Measurements from ENCODE around the gene NUDT3.

Gene NUDT3

DNA sequence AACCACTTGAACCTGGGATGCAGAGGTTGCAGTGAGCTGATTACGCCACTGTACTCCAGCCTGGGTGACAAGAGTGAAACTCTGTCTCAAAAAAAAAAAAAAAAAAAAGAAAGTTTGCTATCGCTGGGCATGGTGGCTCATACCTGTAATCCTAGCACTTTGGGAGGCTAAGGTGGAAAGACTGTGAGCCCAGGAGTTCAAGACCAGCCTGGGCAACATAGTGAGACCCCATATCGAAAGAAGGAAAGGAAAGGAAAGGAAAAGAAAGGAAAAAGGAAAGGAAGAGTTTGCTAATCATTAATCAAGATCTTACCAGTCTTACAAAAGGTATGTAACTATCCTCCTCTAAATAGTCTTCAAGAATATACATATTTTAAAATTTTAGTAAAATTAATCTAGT is 88.3 kb downstream of the NUDT3 start:
- H3K27ac ChIP-seq = no peak overlapping the region
- no peak overlapping the region for H3K4me3 ChIP-seq
- peaks cover 0 to 31% (median 10%) of the 10 kb centered on the region in 11 experiments; a peak in 8 of 22 replicates for H4K20me1 ChIP-seq
- H3K4me2 ChIP-seq = no peak overlapping the region
- peaks cover 5 to 54% (median 27%) of the 10 kb centered on the region in 11 experiments; a peak in 15 of 22 replicates for H3K36me3 ChIP-seq
- no peak overlapping the region for H3K9ac ChIP-seq
- H3K27me3 ChIP-seq = no peaks in the 10 kb centered on the region
- peaks cover 24 to 83% (median 62%) of the 10 kb centered on the region in 10 experiments for H3K4me1 ChIP-seq
- H3K9me3 ChIP-seq (replicated peaks in 1 of 11) = no peaks in the 10 kb centered on the region
- no peak for TF ChIP-seq Cebpa-rat (IDR thresholded peaks at IDR 0.05)

GRCh38 chr6:34302929-34303328 is 89.5 kb downstream of the NUDT3 start:
- Histone ChIP-seq H4K20me1 (peaks cover 0 to 23% (median 5%) of the 10 kb centered on the region in 11 experiments; a peak in 6 of 22 replicates), H3K9me3 (replicated peaks in 1 of 11) (no peaks in the 10 kb centered on the region), H3K4me1 (peaks cover 36 to 84% (median 68%) of the 10 kb centered on the region in 10 experiments), H3K4me3 (no peak overlapping the region), H3K4me2 (no peak overlapping the region), H3K27me3 (no peaks in the 10 kb centered on the region), H3K27ac (no peak overlapping the region), H3K36me3 (peaks cover 4 to 44% (median 23%) of the 10 kb centered on the region in 11 experiments; a peak in 13 of 22 replicates), H3K9ac (no peak overlapping the region)
- no peak for TF ChIP-seq Cebpa-rat (IDR thresholded peaks at IDR 0.05)

GRCh38 chr6:34301408-34301807 is 91.1 kb downstream of the NUDT3 start:
- no peaks in the 10 kb centered on the region for H3K9me3 ChIP-seq (replicated peaks in 1 of 11)
- H3K4me1 ChIP-seq = peaks cover 49 to 89% (median 78%) of the 10 kb centered on the region in 10 experiments
- no peak overlapping the region for H3K4me3 ChIP-seq
- no peaks in the 10 kb centered on the region for H3K27me3 ChIP-seq
- H3K27ac ChIP-seq = peak overlapping the region in 4 of 11 experiments; percentile 34 to 71 (median 50); a peak in 5 of 22 replicates
- peak overlapping the region in 8 of 11 experiments; percentile 13 to 94 (median 68); a peak in 16 of 22 replicates for H3K4me2 ChIP-seq
- no peak for TF ChIP-seq Cebpa-rat (IDR thresholded peaks at IDR 0.05)
- no peak overlapping the region for H3K9ac ChIP-seq
- H3K36me3 ChIP-seq = peaks cover 0 to 32% (median 15%) of the 10 kb centered on the region in 11 experiments; a peak in 10 of 22 replicates
- H4K20me1 ChIP-seq = peaks cover 0 to 17% (median 5%) of the 10 kb centered on the region in 11 experiments; a peak in 5 of 22 replicates

GRCh38 chr6:34300332-34300751 is 92.1 kb downstream of the NUDT3 start:
- H3K9me3 ChIP-seq (replicated peaks in 1 of 11) = no peaks in the 10 kb centered on the region
- peak overlapping the region; percentile 29 to 94 (median 61) for H3K4me2 ChIP-seq
- no peak for TF ChIP-seq Cebpa-rat (IDR thresholded peaks at IDR 0.05)
- H3K4me3 ChIP-seq = peak overlapping the region in 1 of 10 experiments; percentile 24; a peak in 2 of 20 replicates
- peaks cover 0 to 30% (median 13%) of the 10 kb centered on the region in 11 experiments; a peak in 15 of 22 replicates for H3K36me3 ChIP-seq
- no peaks in the 10 kb centered on the region for H3K27me3 ChIP-seq
- H3K9ac ChIP-seq = peak overlapping the region in 7 of 11 experiments; percentile 15 to 68 (median 44); a peak in 9 of 22 replicates
- H4K20me1 ChIP-seq = peaks cover 0 to 24% (median 5%) of the 10 kb centered on the region in 11 experiments; a peak in 5 of 22 replicates
- peak overlapping the region in 10 of 11 experiments; percentile 1 to 71 (median 54); a peak in 18 of 22 replicates for H3K27ac ChIP-seq
- peaks cover 59 to 89% (median 78%) of the 10 kb centered on the region in 10 experiments for H3K4me1 ChIP-seq

DNA sequence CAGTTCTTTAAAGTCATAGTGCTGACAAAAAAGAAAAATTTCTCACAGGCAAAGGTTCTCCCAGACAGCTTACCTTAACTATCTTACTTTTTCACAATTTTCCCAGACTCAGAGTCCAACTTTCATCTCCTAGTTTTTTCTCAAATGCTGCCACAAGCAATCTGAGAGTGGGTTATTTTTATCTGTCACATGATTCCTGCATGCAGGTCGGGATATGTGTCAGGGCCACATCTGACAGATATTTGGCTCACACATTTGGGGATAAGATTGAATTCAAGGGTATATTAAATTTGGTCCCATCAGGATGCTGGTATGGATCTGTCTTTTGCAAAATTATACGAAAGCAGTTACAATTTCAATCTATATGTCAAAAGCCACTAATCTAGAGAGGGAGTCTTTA is 93.5 kb downstream of the NUDT3 start:
- Histone ChIP-seq H3K27me3 (no peaks in the 10 kb centered on the region), H3K36me3 (peaks cover 9 to 37% (median 25%) of the 10 kb centered on the region in 11 experiments), H3K4me1 (peaks cover 73 to 88% (median 79%) of the 10 kb centered on the region in 10 experiments), H4K20me1 (peaks cover 0 to 24% (median 4%) of the 10 kb centered on the region in 11 experiments; a peak in 5 of 22 replicates), H3K9ac (peak overlapping the region in 2 of 11 experiments; percentile 17 to 34; a peak in 2 of 22 replicates), H3K9me3 (replicated peaks in 1 of 11) (no peaks in the 10 kb centered on the region), H3K4me3 (no peak overlapping the region), H3K4me2 (peak overlapping the region; percentile 25 to 94 (median 58); a peak in 19 of 22 replicates), H3K27ac (peak overlapping the region in 5 of 11 experiments; percentile 2 to 18 (median 9); a peak in 4 of 22 replicates)
- TF ChIP-seq Cebpa-rat (IDR thresholded peaks at IDR 0.05) = no peak

DNA sequence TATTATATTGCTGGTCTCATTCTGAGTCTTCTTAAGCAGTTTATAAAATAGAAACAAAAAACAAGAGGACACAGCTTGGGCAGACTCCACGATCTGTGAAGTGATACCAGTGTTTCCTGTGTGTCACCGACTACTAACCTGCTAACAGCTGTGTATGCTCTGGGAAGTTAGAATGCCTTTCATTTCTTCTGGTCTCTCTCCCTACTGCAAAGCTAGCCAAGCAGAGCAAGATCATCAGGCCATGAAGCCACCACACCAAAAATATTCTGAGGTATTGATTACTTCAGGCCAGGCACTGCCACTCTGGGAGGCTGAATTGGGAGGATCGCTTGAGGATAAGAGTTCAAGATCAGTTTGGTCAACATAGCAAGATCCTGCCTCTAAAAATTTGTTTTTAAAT is 96.7 kb downstream of the NUDT3 start:
- Histone ChIP-seq H3K27ac (peak overlapping the region; percentile 23 to 84 (median 67); a peak in 21 of 22 replicates), H3K27me3 (no peaks in the 10 kb centered on the region), H4K20me1 (peaks cover 0 to 18% (median 4%) of the 10 kb centered on the region in 11 experiments; a peak in 2 of 22 replicates), H3K4me2 (peak overlapping the region; percentile 48 to 92 (median 81)), H3K9me3 (replicated peaks in 1 of 11) (no peaks in the 10 kb centered on the region), H3K4me1 (peaks cover 58 to 90% (median 83%) of the 10 kb centered on the region in 10 experiments), H3K4me3 (peak overlapping the region in 6 of 10 experiments; percentile 0 to 24 (median 10); a peak in 4 of 20 replicates), H3K36me3 (peaks cover 41 to 50% (median 46%) of the 10 kb centered on the region in 11 experiments), H3K9ac (peak overlapping the region in 10 of 11 experiments; percentile 0 to 74 (median 52); a peak in 16 of 22 replicates)
- no peak for TF ChIP-seq Cebpa-rat (IDR thresholded peaks at IDR 0.05)

GRCh38 chr6:34292954-34293353 is 99.5 kb downstream of the NUDT3 start:
- Histone ChIP-seq H3K27me3 (no peaks in the 10 kb centered on the region), H3K36me3 (peaks cover 41 to 61% (median 54%) of the 10 kb centered on the region in 11 experiments), H3K27ac (peak overlapping the region in 9 of 11 experiments; percentile 4 to 84 (median 61); a peak in 15 of 22 replicates), H4K20me1 (peaks cover 0 to 8% (median 0%) of the 10 kb centered on the region in 11 experiments; a peak in 1 of 22 replicates), H3K9me3 (replicated peaks in 1 of 11) (no peaks in the 10 kb centered on the region), H3K9ac (0 out of 22 replicates have a peak overlapping the region, but pooled peaks of 1 of the 11 experiments have one; percentile 7), H3K4me3 (no peak overlapping the region), H3K4me1 (peaks cover 58 to 90% (median 82%) of the 10 kb centered on the region in 10 experiments), H3K4me2 (peak overlapping the region in 5 of 11 experiments; percentile 21 to 36 (median 25); a peak in 6 of 22 replicates)
- no peak for TF ChIP-seq Cebpa-rat (IDR thresholded peaks at IDR 0.05)

- Histone ChIP-seq H3K4me2 (peak overlapping the region; percentile 79 to 97 (median 88)), H3K9ac (peak overlapping the region; percentile 30 to 69 (median 55); a peak in 18 of 22 replicates), H3K4me1 (peaks cover 67 to 89% (median 84%) of the 10 kb centered on the region in 10 experiments), H3K27ac (peak overlapping the region; percentile 55 to 97 (median 94)), H4K20me1 (no peaks in the 10 kb centered on the region), H3K4me3 (peak overlapping the region in 9 of 10 experiments; percentile 0 to 47 (median 20); a peak in 7 of 20 replicates), H3K9me3 (replicated peaks in 1 of 11) (no peaks in the 10 kb centered on the region), H3K36me3 (peaks cover 33 to 72% (median 61%) of the 10 kb centered on the region in 11 experiments), H3K27me3 (no peaks in the 10 kb centered on the region)
- TF ChIP-seq Cebpa-rat (IDR thresholded peaks at IDR 0.05) = no peak
These were observed 103.3 kb downstream of the NUDT3 start for GRCh38 chr6:34289137-34289536.

- H3K4me2 ChIP-seq = peak overlapping the region; percentile 79 to 97 (median 88)
- H3K4me1 ChIP-seq = peaks cover 72 to 90% (median 86%) of the 10 kb centered on the region in 10 experiments
- TF ChIP-seq Cebpa-rat (IDR thresholded peaks at IDR 0.05) = no peak
- H3K27ac ChIP-seq = peak overlapping the region; percentile 55 to 97 (median 94)
- H4K20me1 ChIP-seq = no peaks in the 10 kb centered on the region
- peak overlapping the region in 8 of 10 experiments; percentile 0 to 47 (median 16); a peak in 7 of 20 replicates for H3K4me3 ChIP-seq
- no peaks in the 10 kb centered on the region for H3K27me3 ChIP-seq
- H3K36me3 ChIP-seq = peaks cover 28 to 71% (median 58%) of the 10 kb centered on the region in 11 experiments
- H3K9me3 ChIP-seq (replicated peaks in 1 of 11) = no peaks in the 10 kb centered on the region
- peak overlapping the region; percentile 30 to 69 (median 54); a peak in 17 of 22 replicates for H3K9ac ChIP-seq
These were observed 103.9 kb downstream of the NUDT3 start for GRCh38 chr6:34288581-34288980.
